ENCODE results near the gene SOS1. TPM values are rescaled to one million over a fixed set of nuclear protein-coding genes. Genes with fewer than 3 reads are reported as not detected.

SOS1 gene
- total and polyA plus RNA-seq, 2 experiments from 2014 or later: 15.3 to 31.6 TPM

DNA sequence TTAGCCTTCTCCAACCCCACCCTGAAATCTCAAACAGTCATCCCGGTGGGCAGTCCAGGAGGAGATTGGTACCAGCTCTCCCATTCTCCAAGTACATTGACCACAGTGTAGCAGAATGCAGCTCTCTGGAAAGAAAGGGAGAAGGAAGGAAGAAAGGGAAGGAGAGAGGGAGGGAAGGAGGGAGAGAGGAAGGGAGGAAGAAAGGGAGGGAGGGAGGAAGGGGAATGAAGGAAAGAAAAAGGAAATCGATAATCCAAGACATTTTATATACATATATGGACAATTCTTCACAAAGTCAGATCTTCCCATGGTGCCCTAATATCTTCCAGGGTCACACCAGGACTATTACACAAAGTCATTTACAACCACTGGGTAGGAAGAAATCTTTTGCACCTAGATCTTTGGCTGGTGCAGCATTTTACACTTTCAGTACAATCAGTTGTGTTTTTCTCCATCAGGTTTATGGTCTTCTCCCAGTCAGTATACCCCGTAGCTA, 172.4 kb downstream of the SOS1 start:
- Histone ChIP-seq H3K36me3 (no peaks in the 10 kb centered on the region), H3K4me1 (ENCODE audit: low read depth) (peaks cover 5% of the 10 kb centered on the region), H3K27me3 (no peaks in the 10 kb centered on the region), H3K27ac (no peak overlapping the region), H3K4me3 (no peak overlapping the region), H3K9me3 (ENCODE audit: low read depth) (no peaks in the 10 kb centered on the region)
- TF ChIP-seq, protein P1, sequence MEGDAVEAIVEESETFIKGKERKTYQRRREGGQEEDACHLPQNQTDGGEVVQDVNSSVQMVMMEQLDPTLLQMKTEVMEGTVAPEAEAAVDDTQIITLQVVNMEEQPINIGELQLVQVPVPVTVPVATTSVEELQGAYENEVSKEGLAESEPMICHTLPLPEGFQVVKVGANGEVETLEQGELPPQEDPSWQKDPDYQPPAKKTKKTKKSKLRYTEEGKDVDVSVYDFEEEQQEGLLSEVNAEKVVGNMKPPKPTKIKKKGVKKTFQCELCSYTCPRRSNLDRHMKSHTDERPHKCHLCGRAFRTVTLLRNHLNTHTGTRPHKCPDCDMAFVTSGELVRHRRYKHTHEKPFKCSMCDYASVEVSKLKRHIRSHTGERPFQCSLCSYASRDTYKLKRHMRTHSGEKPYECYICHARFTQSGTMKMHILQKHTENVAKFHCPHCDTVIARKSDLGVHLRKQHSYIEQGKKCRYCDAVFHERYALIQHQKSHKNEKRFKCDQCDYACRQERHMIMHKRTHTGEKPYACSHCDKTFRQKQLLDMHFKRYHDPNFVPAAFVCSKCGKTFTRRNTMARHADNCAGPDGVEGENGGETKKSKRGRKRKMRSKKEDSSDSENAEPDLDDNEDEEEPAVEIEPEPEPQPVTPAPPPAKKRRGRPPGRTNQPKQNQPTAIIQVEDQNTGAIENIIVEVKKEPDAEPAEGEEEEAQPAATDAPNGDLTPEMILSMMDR (IDR thresholded peaks at IDR 0.05; ENCODE audit: low read depth, low read length): no peak
- no peak for DNase-seq (ENCODE audit: low read depth in 1 of 2, low spot score in 1 of 2)

DNA sequence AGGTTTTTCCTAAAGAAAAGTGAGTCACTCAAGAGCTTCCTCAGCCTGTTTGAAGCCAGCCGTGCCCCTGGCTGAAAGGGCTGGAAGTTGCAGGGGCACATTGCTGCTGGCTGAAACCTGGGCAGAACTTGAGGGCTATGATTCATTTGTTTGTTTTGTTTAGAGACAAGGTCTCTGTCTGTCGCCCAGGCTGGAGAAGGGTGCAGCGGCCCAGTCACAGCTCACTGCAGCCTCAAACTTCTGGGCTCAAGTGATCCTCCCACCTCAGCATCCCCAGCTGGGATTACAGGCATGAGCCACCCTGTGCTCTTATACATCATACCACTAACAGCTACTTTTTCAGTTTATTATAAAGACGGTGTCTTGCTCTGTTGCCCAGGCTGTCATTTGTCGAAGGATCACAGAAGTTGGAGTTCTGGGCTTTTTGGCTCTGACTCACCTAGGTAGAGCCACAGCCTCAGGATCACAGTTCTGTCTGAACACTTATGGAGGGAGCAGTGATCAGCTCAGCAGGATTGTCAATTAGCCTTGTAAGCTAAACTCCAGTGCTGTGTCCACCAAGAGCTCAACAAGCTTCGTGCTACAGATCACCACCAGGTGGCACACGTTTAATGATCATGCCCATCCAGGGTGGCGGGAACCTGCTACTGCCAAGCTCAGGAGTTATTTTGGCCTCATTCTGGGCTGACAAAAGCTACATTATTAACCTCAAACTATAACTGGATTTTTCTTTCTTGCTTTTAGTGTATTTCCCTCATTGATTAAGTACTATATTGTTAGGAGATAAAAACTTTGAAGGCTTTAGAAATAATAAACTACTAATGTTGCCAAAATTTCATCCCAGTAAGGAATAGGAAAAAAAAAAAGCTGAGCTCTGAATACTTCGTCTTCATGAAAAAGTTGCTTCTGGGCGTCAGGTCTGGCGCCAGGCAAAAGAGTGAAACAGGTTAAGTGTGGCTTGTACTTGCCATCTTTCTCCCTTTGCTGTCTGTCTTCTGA, 173.3 kb downstream of the SOS1 start:
- DNase-seq (ENCODE audit: low read depth in 1 of 2, low spot score in 1 of 2): peak; percentile 82 to 89
- TF ChIP-seq, protein P1 (IDR thresholded peaks at IDR 0.05; ENCODE audit: low read depth, low read length): peak; percentile 72
- H3K27me3 ChIP-seq: no peaks in the 10 kb centered on the region
- no peak overlapping the region for H3K4me3 ChIP-seq
- no peaks in the 10 kb centered on the region for H3K9me3 ChIP-seq (ENCODE audit: low read depth)
- H3K4me1 ChIP-seq (ENCODE audit: low read depth): peaks cover 5% of the 10 kb centered on the region
- no peaks in the 10 kb centered on the region for H3K36me3 ChIP-seq
- no peak overlapping the region for H3K27ac ChIP-seq

DNA sequence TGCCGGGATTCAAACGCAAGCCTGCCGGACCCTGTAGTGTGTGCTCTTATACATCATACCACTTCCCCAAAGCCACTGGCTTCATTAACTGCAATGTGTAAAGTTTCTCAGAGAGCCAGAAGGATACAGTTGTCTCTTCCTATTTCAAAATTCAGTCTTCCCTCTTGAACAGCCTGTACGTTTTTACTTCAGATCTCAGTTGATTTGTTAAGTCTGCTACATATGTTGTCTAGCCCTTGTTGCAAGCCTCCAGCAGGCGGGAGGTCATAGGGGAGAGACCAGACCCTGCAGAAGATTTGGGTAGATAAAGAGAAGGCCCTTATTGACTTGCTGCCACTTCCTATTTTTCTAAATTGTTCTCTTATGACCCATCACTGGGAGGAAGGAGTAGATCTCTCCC, 174.9 kb downstream of the SOS1 start:
- Histone ChIP-seq H3K27me3 (no peaks in the 10 kb centered on the region), H3K36me3 (no peaks in the 10 kb centered on the region), H3K4me3 (no peak overlapping the region), H3K4me1 (ENCODE audit: low read depth) (peaks cover 5% of the 10 kb centered on the region), H3K27ac (no peak overlapping the region), H3K9me3 (ENCODE audit: low read depth) (no peaks in the 10 kb centered on the region)
- DNase-seq (ENCODE audit: low read depth in 1 of 2, low spot score in 1 of 2): no peak
- TF ChIP-seq, protein P1 (IDR thresholded peaks at IDR 0.05; ENCODE audit: low read depth, low read length): no peak

DNA sequence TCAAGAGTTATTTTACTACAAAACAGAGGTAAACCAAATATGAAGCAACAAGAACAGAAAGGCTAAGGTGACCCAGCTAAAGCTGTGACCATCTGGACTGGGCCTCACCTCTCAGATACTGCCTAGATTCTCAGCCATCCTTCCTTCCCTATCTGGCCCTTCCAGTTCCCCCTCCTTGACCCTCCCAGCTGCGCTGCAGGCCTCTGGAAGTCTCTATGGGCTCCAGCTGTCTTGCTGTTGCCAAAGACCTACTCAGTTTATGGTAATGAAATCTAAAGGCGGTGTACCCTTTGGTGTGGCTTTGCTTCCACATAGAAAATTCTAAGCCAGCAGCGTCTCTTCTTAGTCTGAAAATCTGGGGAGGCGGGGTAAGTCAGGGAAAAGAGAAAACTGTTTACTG, 175.5 kb downstream of the SOS1 start:
- DNase-seq (ENCODE audit: low read depth in 1 of 2, low spot score in 1 of 2): no peak
- H3K4me1 ChIP-seq (ENCODE audit: low read depth): peaks cover 5% of the 10 kb centered on the region
- H3K27me3 ChIP-seq: no peaks in the 10 kb centered on the region
- H3K36me3 ChIP-seq: no peaks in the 10 kb centered on the region
- H3K9me3 ChIP-seq (ENCODE audit: low read depth): no peaks in the 10 kb centered on the region
- H3K4me3 ChIP-seq: no peak overlapping the region
- TF ChIP-seq, protein P1 (IDR thresholded peaks at IDR 0.05; ENCODE audit: low read depth, low read length): no peak
- no peak overlapping the region for H3K27ac ChIP-seq

DNA sequence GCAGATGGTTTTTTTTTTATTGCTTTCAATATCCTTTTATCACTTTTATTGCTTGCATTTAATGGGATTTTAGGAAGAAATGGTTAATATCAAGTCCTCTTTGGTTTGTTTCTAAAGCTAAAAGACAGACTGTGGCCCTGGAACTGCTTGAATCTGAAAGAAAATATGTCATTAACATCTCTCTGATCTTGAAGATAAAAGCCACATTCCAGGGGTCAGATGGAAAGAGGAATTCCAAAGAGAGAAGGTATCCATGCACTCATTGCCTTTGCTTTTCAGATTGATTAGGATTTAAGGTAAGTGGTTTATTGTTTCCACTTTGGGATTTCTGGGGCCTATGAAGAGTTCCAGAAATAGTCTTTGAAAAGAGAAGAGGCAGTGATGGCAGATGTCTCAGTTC, 177.1 kb downstream of the SOS1 start:
- peaks cover 5% of the 10 kb centered on the region for H3K4me1 ChIP-seq (ENCODE audit: low read depth)
- TF ChIP-seq, protein P1 (IDR thresholded peaks at IDR 0.05; ENCODE audit: low read depth, low read length): no peak
- H3K9me3 ChIP-seq (ENCODE audit: low read depth): no peaks in the 10 kb centered on the region
- no peak overlapping the region for H3K4me3 ChIP-seq
- H3K27me3 ChIP-seq: no peaks in the 10 kb centered on the region
- H3K27ac ChIP-seq: no peak overlapping the region
- H3K36me3 ChIP-seq: no peaks in the 10 kb centered on the region
- no peak for DNase-seq (ENCODE audit: low read depth in 1 of 2, low spot score in 1 of 2)

Measured in cardiac muscle cell (in vitro differentiated cells and primary cell).